Smooth muscle cell (in vitro differentiated cells): ENCODE data around the gene EBNA1BP2. TPM values are rescaled to one million over a fixed set of nuclear protein-coding genes. Genes with fewer than 3 reads are reported as not detected.
"Not testable (repeated sequence)": the region's sequence is repeated elsewhere in the genome, so short reads cannot be mapped to it uniquely, and the experiment has no call there.

Experiments used
- DNase-seq: peaks from one replicate; lab custom pipeline; 2025; ENCODE audit not compliant: unreplicated experiment; lab: John Stamatoyannopoulos, UW
- H2AFZ ChIP-seq: fragments of 200-600 bp; sonication (generic); 2 replicates; pipeline ENCODE4 v1.6.0; 2016; ENCODE audit warnings: antibody characterized with exemption, low read depth, mild to moderate bottlenecking
- H3F3A ChIP-seq: fragments of 200-600 bp; sonication (generic); 2 replicates; pipeline ENCODE4 v1.6.0; 2017; ENCODE audit warnings: antibody characterized with exemption, low read depth
- H3K27ac ChIP-seq: fragments of 200-600 bp; sonication (generic); 2 replicates; pipeline ENCODE4 v1.5.1; 2016; ENCODE audit warnings: low read depth, mild to moderate bottlenecking
- H3K27me3 ChIP-seq: fragments of 200-600 bp; sonication (generic); 2 replicates; pipeline ENCODE4 v1.6.1; 2016; ENCODE audit warnings: low read depth, mild to moderate bottlenecking
- H3K36me3 ChIP-seq: fragments of 200-600 bp; sonication (generic); 2 replicates; pipeline ENCODE4 v1.5.1; 2016; ENCODE audit warnings: low read depth
- H3K4me1 ChIP-seq: fragments of 200-600 bp; sonication (generic); 2 replicates; pipeline ENCODE4 v1.5.1; 2016; ENCODE audit warnings: low read depth
- H3K4me2 ChIP-seq: fragments of 200-600 bp; sonication (generic); 2 replicates; pipeline ENCODE4 v1.6.0; 2016; ENCODE audit warnings: mild to moderate bottlenecking
- H3K4me3 ChIP-seq: fragments of 200-600 bp; sonication (generic); 2 replicates; pipeline ENCODE4 v1.5.1; 2016; ENCODE audit warnings: mild to moderate bottlenecking
- H3K79me2 ChIP-seq: fragments of 200-600 bp; sonication (generic); 2 replicates; pipeline ENCODE4 v1.6.0; 2016; ENCODE audit warnings: low read depth, mild to moderate bottlenecking
- H3K9ac ChIP-seq: fragments of 200-600 bp; sonication (generic); 2 replicates; pipeline ENCODE4 v1.6.0; 2016; ENCODE audit warnings: low read depth
- H3K9me3 ChIP-seq: fragments of 200-600 bp; sonication (generic); replicated peaks from 2 replicates; pipeline ENCODE4 v1.5.1; 2016; ENCODE audit warnings: low read depth
- H4K20me1 ChIP-seq: fragments of 200-600 bp; sonication (generic); 2 replicates; pipeline ENCODE4 v1.6.0; 2016; ENCODE audit warnings: low read depth
- WGBS: methylation state at CpG from one replicate; pipeline ENCODE4 v1.1.7; 2016; ENCODE audit warnings: low lambda C conversion rate; 5-methylcytosine and 5-hydroxymethylcytosine counted together
- polyA plus RNA-seq: library from polyadenylated mRNA; unstranded; fragments of >200 nt; fragmentation: Nextera tagmentation; extraction: Ambion mirVana; gene quantifications from 2 replicates; pipeline ENCODE4 v1.2.1, GENCODE V29; 2016
- total RNA-seq: library from RNA; depleted of rRNA; stranded (reverse); fragments of >200 nt; gene quantifications from 2 replicates; pipeline ENCODE4 v1.2.3, GENCODE V29; 2014
- TF ChIP-seq, protein P1 (sequence below): fragments of 200-600 bp; sonication (generic); IDR thresholded peaks from 2 replicates; pipeline ENCODE4 v1.5.1; 2017; ENCODE audit warnings: borderline replicate concordance, mild to moderate bottlenecking, antibody characterized with exemption; ENCODE audit not compliant: insufficient read depth, poor library complexity, severe bottlenecking

Gene EBNA1BP2
- total and polyA plus RNA-seq, 2 experiments from 2014 or later, result 52.0 to 85.9 TPM

DNA sequence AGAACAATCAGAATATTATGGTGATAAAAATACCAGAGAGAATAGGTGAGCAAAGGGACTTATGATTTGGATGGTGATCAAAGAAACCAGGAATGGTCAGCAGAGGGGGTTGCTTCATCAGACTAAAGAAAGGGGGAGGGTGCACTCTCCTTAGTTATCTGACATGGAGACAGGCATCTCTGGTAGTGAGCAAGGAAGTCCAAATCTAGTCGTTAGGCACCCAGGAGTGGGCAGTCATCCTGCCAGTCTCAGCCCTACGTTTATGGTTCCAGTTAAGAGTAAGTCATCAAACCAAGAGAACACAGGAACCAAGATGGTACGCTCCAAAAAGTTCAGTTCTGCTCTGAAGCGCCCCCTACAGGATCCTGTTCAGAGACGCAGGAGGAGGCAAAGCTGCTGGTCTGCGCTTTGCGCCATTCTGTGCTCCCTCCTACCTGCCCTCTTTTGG lies 28.6 kb downstream of the EBNA1BP2 start:
- H3K9me3 ChIP-seq, result peaks cover 3% of the 10 kb centered on the region
- H3K9ac ChIP-seq, result no peak overlapping the region
- no peak overlapping the region for H3K4me3 ChIP-seq
- no peaks in the 10 kb centered on the region for H3K79me2 ChIP-seq
- H3K4me2 ChIP-seq, result no peak overlapping the region
- peaks cover 10% of the 10 kb centered on the region for H3K4me1 ChIP-seq
- peaks cover 6% of the 10 kb centered on the region for H3F3A ChIP-seq
- no peak overlapping the region for H2AFZ ChIP-seq
- TF ChIP-seq, protein P1, sequence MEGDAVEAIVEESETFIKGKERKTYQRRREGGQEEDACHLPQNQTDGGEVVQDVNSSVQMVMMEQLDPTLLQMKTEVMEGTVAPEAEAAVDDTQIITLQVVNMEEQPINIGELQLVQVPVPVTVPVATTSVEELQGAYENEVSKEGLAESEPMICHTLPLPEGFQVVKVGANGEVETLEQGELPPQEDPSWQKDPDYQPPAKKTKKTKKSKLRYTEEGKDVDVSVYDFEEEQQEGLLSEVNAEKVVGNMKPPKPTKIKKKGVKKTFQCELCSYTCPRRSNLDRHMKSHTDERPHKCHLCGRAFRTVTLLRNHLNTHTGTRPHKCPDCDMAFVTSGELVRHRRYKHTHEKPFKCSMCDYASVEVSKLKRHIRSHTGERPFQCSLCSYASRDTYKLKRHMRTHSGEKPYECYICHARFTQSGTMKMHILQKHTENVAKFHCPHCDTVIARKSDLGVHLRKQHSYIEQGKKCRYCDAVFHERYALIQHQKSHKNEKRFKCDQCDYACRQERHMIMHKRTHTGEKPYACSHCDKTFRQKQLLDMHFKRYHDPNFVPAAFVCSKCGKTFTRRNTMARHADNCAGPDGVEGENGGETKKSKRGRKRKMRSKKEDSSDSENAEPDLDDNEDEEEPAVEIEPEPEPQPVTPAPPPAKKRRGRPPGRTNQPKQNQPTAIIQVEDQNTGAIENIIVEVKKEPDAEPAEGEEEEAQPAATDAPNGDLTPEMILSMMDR, result peak; percentile 32
- no peak for DNase-seq
- no peaks in the 10 kb centered on the region for H3K27me3 ChIP-seq
- no peak overlapping the region for H3K27ac ChIP-seq
- H4K20me1 ChIP-seq, result no peaks in the 10 kb centered on the region
- H3K36me3 ChIP-seq, result no peaks in the 10 kb centered on the region
- 35% methylated on average over 7 of the region's 7 CpGs for WGBS

DNA sequence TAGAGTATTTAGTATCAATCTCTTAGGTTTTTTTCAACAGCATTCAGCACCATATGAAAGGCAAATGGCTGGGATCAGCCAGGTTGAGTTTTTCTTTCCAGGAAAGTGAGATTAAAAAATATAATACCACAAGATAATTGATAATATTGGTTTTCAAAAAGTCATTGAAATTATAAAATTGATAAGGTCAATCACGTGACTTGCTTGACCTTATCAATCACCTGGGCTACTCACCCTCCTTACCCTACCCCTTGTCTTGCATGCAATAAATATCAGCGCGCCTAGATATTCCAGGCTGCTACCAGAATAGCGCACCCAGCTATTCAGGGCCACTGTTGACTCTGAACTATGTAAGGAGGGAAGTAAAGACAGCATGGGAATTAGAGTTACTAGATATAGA lies 31.5 kb downstream of the EBNA1BP2 start:
- H3K9ac ChIP-seq, result no peak overlapping the region
- TF ChIP-seq, protein P1, result no peak
- H3K27me3 ChIP-seq, result no peaks in the 10 kb centered on the region
- H2AFZ ChIP-seq, result no peak overlapping the region
- no peaks in the 10 kb centered on the region for H3F3A ChIP-seq
- no peaks in the 10 kb centered on the region for H4K20me1 ChIP-seq
- peaks cover 3% of the 10 kb centered on the region for H3K9me3 ChIP-seq
- H3K79me2 ChIP-seq, result no peaks in the 10 kb centered on the region
- no peak overlapping the region for H3K4me3 ChIP-seq
- no peaks in the 10 kb centered on the region for H3K36me3 ChIP-seq
- 93% methylated on average over 4 of the region's 4 CpGs for WGBS
- DNase-seq, result no peak
- H3K4me1 ChIP-seq, result no peaks in the 10 kb centered on the region
- no peak overlapping the region for H3K27ac ChIP-seq
- H3K4me2 ChIP-seq, result no peak overlapping the region

DNA sequence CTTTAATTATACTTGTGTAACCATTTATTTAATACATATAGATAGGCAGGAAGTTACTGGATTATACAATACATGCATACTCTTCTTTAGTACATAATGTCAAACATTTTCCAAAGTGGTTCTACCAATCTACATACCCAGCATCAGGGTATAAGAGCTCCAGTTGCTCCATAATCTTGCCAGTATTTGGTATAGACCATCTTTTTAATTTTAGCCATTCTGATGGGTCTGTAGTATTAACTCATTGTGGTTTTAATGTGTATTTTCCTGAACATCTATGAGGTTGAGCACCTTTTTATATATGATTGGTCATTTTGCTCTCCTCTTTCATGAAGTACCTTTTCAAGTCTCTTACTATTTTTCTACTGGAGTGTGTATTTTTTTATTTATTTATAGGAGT lies 32.1 kb downstream of the EBNA1BP2 start:
- Histone ChIP-seq H3K27me3 (no peaks in the 10 kb centered on the region), H3K4me1 (no peaks in the 10 kb centered on the region), H3K4me2 (no peak overlapping the region), H3K27ac (no peak overlapping the region), H4K20me1 (no peaks in the 10 kb centered on the region), H3K9me3 (peaks cover 3% of the 10 kb centered on the region), H3F3A (no peaks in the 10 kb centered on the region), H3K4me3 (no peak overlapping the region), H2AFZ (no peak overlapping the region), H3K79me2 (no peaks in the 10 kb centered on the region), H3K36me3 (no peaks in the 10 kb centered on the region), H3K9ac (no peak overlapping the region)
- TF ChIP-seq, protein P1, result no peak
- DNase-seq, result no peak

DNA sequence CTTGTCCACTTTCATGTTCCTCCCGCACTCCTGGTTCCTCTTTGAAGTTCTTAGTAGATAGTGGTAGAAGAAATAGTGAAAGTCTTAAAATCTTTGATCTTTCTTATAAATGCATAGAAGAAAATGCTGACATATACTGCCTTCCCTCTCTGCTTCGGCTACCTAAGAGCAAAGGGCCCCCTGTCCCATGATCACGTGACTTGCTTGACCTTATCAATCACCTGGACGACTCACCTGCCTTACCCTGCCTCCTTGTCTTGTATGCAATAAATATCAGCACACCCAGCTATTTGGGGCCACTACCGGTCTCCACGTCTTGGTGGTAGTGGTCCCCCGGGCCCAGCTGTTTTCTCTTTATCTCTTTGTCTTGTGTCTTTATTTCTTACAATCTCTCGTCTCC lies 32.8 kb downstream of the EBNA1BP2 start:
- H3K9me3 ChIP-seq, H3K4me3 ChIP-seq, H3K4me1 ChIP-seq, H3K27me3 ChIP-seq, H3F3A ChIP-seq, DNase-seq, H3K79me2 ChIP-seq, H2AFZ ChIP-seq, H4K20me1 ChIP-seq, H3K9ac ChIP-seq, H3K27ac ChIP-seq, H3K4me2 ChIP-seq, H3K36me3 ChIP-seq: not testable (repeated sequence)
- WGBS, result 94% methylated on average over 8 of the region's 8 CpGs
